ENCODE measurements around the gene FYB2.

FYB2 gene

GRCh38 chr1:56672579-56672978 is 146.6 kb downstream of the FYB2 start:
- TF ChIP-seq GLIS3 (CRISPR knock-in tag; IDR thresholded peaks at IDR 0.05) = no peak
- no peak for TF ChIP-seq PPARA (CRISPR knock-in tag; IDR thresholded peaks at IDR 0.05; ENCODE audit: borderline replicate concordance)
- TF ChIP-seq ZNF70 (CRISPR knock-in tag; IDR thresholded peaks at IDR 0.05) = no peak
- no peak for TF ChIP-seq TCF4 (CRISPR knock-in tag; IDR thresholded peaks at IDR 0.05; ENCODE audit: borderline replicate concordance)
- no peak for ATAC-seq

- ATAC-seq = no peak
- TF ChIP-seq ZFP30 (CRISPR knock-in tag; IDR thresholded peaks at IDR 0.05) (no peak), OSR1 (CRISPR knock-in tag; IDR thresholded peaks at IDR 0.05) (no peak), ZNF70 (CRISPR knock-in tag; IDR thresholded peaks at IDR 0.05) (no peak), PPARA (CRISPR knock-in tag; IDR thresholded peaks at IDR 0.05; ENCODE audit: borderline replicate concordance) (no peak), ZNF565 (CRISPR knock-in tag; conservative IDR thresholded peaks at IDR 0.05; ENCODE audit: low read depth) (no peak), TOX (CRISPR knock-in tag; IDR thresholded peaks at IDR 0.05; ENCODE audit: borderline replicate concordance) (no peak), RARB (CRISPR knock-in tag; IDR thresholded peaks at IDR 0.05) (no peak), CSRNP3 (CRISPR knock-in tag; IDR thresholded peaks at IDR 0.05) (no peak)
Observed at GRCh38 chr1:56671542-56671941, 147.7 kb downstream of the FYB2 start.

- no peak for TF ChIP-seq OSR1 (CRISPR knock-in tag; IDR thresholded peaks at IDR 0.05)
- TF ChIP-seq TCF4 (CRISPR knock-in tag; IDR thresholded peaks at IDR 0.05; ENCODE audit: borderline replicate concordance) = no peak
- TF ChIP-seq GLIS3 (CRISPR knock-in tag; IDR thresholded peaks at IDR 0.05) = no peak
- no peak for TF ChIP-seq ZC3H10 (CRISPR knock-in tag; IDR thresholded peaks at IDR 0.05)
- TF ChIP-seq BACH2 (CRISPR knock-in tag; IDR thresholded peaks at IDR 0.05; ENCODE audit: borderline replicate concordance) = no peak
- TF ChIP-seq ZNF70 (CRISPR knock-in tag; IDR thresholded peaks at IDR 0.05) = no peak
- no peak for TF ChIP-seq CSDC2 (CRISPR knock-in tag; IDR thresholded peaks at IDR 0.05)
- ATAC-seq = no peak
Observed at GRCh38 chr1:56671085-56671484, 148.1 kb downstream of the FYB2 start.

DNA sequence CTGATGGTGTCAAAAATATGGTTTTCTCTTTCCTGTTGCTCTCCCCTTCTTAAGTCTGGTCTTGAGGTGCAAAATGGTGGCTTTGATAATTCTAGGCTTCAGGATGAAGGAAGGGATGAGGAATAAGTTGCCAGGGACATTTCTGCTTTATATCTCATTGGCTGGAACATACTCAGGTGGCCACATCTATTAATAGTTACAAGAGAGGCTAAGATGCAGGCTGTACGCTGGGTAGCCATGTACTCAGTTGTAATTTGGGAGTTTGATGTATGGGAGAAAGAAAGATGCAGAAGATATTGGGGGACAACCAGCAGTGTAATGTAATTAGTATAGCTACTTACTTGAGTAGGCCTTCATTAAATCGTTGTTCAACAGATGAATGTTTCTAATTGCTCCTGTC is 148.9 kb downstream of the FYB2 start:
- ATAC-seq = no peak
- TF ChIP-seq TSHZ2 (CRISPR knock-in tag; IDR thresholded peaks at IDR 0.05) (no peak), ZC3H10 (CRISPR knock-in tag; IDR thresholded peaks at IDR 0.05) (no peak), ARNTL (CRISPR knock-in tag; IDR thresholded peaks at IDR 0.05; ENCODE audit: borderline replicate concordance, low read depth) (no peak), ZNF8 (CRISPR knock-in tag; IDR thresholded peaks at IDR 0.05) (no peak), TCF4 (CRISPR knock-in tag; IDR thresholded peaks at IDR 0.05; ENCODE audit: borderline replicate concordance) (no peak), CSDC2 (CRISPR knock-in tag; IDR thresholded peaks at IDR 0.05) (no peak), ZFP30 (CRISPR knock-in tag; IDR thresholded peaks at IDR 0.05) (no peak), CREB5 (CRISPR knock-in tag; IDR thresholded peaks at IDR 0.05; ENCODE audit: low read depth) (no peak), ESRRG (CRISPR knock-in tag; IDR thresholded peaks at IDR 0.05) (no peak), ISL1 (CRISPR knock-in tag; IDR thresholded peaks at IDR 0.05) (no peak), SNAI2 (CRISPR knock-in tag; IDR thresholded peaks at IDR 0.05) (no peak), GLIS3 (CRISPR knock-in tag; IDR thresholded peaks at IDR 0.05) (no peak), ZNF565 (CRISPR knock-in tag; conservative IDR thresholded peaks at IDR 0.05; ENCODE audit: low read depth) (no peak)
